DOHH2 (cell line): ENCODE measurements around the gene YTHDF1.

Experiments
- H3F3A ChIP-seq: fragments of 200-600 bp; sonication (generic), shearing (Covaris generic); 2 replicates; pipeline ENCODE4 v1.6.0; 2016; ENCODE audit warnings: antibody characterized with exemption, mild to moderate bottlenecking; ENCODE audit not compliant: control insufficient read depth, insufficient read depth
- H3K27ac ChIP-seq: fragments of 200-600 bp; sonication (generic); 2 replicates; pipeline ENCODE4 v1.5.1; 2014; ENCODE audit warnings: low read depth, mild to moderate bottlenecking, low read length, moderate library complexity
- H3K27me3 ChIP-seq: fragments of 200-600 bp; sonication (generic); 2 replicates; pipeline ENCODE4 v1.6.1; 2014; ENCODE audit warnings: mild to moderate bottlenecking, low read length, mixed read lengths; ENCODE audit not compliant: control insufficient read depth
- H3K36me3 ChIP-seq: fragments of 200-600 bp; sonication (generic); 2 replicates; pipeline ENCODE4 v1.6.1; 2014; ENCODE audit warnings: mild to moderate bottlenecking, low read length, moderate library complexity, mixed read lengths; ENCODE audit not compliant: control insufficient read depth
- H3K4me1 ChIP-seq: fragments of 200-600 bp; sonication (generic); 2 replicates; pipeline ENCODE4 v1.6.1; 2014; ENCODE audit warnings: mild to moderate bottlenecking, low read length, mixed read lengths; ENCODE audit not compliant: control insufficient read depth
- H3K4me2 ChIP-seq: fragments of 200-600 bp; sonication (generic); 2 replicates; pipeline ENCODE4 v1.6.0; 2014; ENCODE audit warnings: mild to moderate bottlenecking, low read length, moderate library complexity
- H3K4me3 ChIP-seq: fragments of 200-600 bp; sonication (generic); 2 replicates; pipeline ENCODE4 v1.5.1; 2014; ENCODE audit warnings: mild to moderate bottlenecking, low read length, mixed read lengths
- H3K79me2 ChIP-seq: fragments of 200-600 bp; sonication (generic); 2 replicates; pipeline ENCODE4 v1.6.1; 2014; ENCODE audit warnings: mild to moderate bottlenecking, low read length, mixed read lengths; ENCODE audit not compliant: control insufficient read depth
- H3K9me2 ChIP-seq: fragments of 200-600 bp; sonication (generic); replicated peaks from 2 replicates; pipeline ENCODE4 v1.6.1; 2014; ENCODE audit warnings: mild to moderate bottlenecking, low read length, mixed read lengths; ENCODE audit not compliant: control insufficient read depth
- H3K9me3 ChIP-seq: fragments of 200-600 bp; sonication (generic); 2 replicates; pipeline ENCODE4 v1.6.1; 2014; ENCODE audit warnings: antibody characterized with exemption, low read length, mixed read lengths; ENCODE audit not compliant: control insufficient read depth, insufficient read depth
- H4K20me1 ChIP-seq: fragments of 200-600 bp; sonication (generic); 2 replicates; pipeline ENCODE4 v1.6.0; 2014; ENCODE audit warnings: low read depth, mild to moderate bottlenecking, antibody characterized with exemption, low read length, moderate library complexity; ENCODE audit not compliant: control insufficient read depth, insufficient read depth
- EZH2phosphoT487 ChIP-seq: fragments of 200-600 bp; sonication (generic); IDR thresholded peaks from 2 replicates; pipeline ENCODE4 v1.6.1; 2017; ENCODE audit warnings: borderline replicate concordance, mild to moderate bottlenecking, antibody characterized with exemption, low read length, moderate library complexity, mixed read lengths
- TF ChIP-seq, protein P1 (sequence below): fragments of 200-600 bp; sonication (generic); IDR thresholded peaks from one replicate; pipeline ENCODE4 v1.5.1; 2014; ENCODE audit warnings: antibody characterized with exemption, mild to moderate bottlenecking, low read depth, low read length; ENCODE audit not compliant: poor library complexity, severe bottlenecking

Gene YTHDF1

DNA sequence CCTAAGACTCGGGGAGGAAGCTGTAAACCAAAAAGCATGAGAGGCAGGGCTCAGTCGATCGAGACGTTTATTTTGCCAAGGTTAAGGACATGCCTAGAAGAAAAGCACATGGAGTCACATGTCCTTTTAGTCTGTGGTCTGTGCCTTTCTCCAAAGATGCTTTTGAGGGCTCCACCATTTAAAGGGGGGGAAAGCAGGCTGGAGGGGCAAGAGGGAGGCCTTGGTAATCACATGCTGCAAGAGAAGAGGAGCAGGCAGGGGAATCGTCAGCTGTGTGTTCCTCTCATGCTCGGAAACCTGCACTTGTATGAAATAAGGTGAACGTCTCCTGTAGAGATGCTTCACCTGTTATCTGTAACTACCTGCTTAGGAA is 9.1 kb upstream of the YTHDF1 start:
- H3K4me1 ChIP-seq, result no peaks in the 10 kb centered on the region
- H3K9me3 ChIP-seq, result no peaks in the 10 kb centered on the region
- H3K27ac ChIP-seq, result no peak overlapping the region
- no peak overlapping the region for H3K4me2 ChIP-seq
- H3K27me3 ChIP-seq, result no peaks in the 10 kb centered on the region
- H3K79me2 ChIP-seq, result no peaks in the 10 kb centered on the region
- H3K4me3 ChIP-seq, result no peak overlapping the region
- TF ChIP-seq, protein P1, sequence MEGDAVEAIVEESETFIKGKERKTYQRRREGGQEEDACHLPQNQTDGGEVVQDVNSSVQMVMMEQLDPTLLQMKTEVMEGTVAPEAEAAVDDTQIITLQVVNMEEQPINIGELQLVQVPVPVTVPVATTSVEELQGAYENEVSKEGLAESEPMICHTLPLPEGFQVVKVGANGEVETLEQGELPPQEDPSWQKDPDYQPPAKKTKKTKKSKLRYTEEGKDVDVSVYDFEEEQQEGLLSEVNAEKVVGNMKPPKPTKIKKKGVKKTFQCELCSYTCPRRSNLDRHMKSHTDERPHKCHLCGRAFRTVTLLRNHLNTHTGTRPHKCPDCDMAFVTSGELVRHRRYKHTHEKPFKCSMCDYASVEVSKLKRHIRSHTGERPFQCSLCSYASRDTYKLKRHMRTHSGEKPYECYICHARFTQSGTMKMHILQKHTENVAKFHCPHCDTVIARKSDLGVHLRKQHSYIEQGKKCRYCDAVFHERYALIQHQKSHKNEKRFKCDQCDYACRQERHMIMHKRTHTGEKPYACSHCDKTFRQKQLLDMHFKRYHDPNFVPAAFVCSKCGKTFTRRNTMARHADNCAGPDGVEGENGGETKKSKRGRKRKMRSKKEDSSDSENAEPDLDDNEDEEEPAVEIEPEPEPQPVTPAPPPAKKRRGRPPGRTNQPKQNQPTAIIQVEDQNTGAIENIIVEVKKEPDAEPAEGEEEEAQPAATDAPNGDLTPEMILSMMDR, result no peak
- no peak for TF ChIP-seq EZH2phosphoT487
- H3K9me2 ChIP-seq, result no peaks in the 10 kb centered on the region
- H3K36me3 ChIP-seq, result no peaks in the 10 kb centered on the region
- H3F3A ChIP-seq, result no peaks in the 10 kb centered on the region
- H4K20me1 ChIP-seq, result no peaks in the 10 kb centered on the region

DNA sequence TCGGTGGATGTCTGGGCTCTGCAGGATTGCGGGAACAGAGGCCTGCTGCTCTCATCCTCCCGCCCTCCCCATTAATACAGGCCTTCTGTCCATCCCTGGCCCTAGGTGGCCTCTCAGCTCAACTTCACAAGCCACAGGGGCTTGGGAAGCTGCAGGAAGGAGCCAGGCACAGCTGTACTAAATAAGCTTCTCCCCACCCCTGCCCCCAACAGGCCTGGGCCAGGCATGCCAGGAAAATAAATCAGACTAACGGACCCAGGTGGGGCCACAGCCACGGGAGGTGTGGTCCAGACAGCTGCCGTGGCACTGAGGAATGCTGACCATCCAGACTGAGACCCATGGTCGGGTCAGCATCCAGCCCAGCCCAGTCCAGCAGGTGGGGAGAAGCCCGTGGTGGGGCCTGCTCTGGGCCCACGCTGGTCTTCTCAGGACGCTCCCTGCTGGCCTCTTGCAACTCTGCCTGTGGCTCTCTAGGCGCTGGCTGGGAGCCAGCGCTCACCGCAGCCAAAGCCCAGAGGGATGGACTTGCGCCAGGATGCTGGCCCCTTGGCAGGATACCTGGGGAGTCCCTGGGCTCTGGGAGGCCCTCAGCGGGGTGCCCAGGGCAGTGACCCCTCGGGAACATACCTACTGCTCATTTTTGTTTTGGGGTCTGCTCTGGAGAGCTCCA is 8.6 kb upstream of the YTHDF1 start:
- Histone ChIP-seq H3K79me2 (no peaks in the 10 kb centered on the region), H3K27ac (no peak overlapping the region), H3K4me2 (no peak overlapping the region), H3K4me1 (no peaks in the 10 kb centered on the region), H3K27me3 (no peaks in the 10 kb centered on the region), H3K4me3 (no peak overlapping the region), H3K36me3 (no peaks in the 10 kb centered on the region), H4K20me1 (no peaks in the 10 kb centered on the region), H3K9me3 (no peaks in the 10 kb centered on the region), H3K9me2 (no peaks in the 10 kb centered on the region), H3F3A (no peaks in the 10 kb centered on the region)
- TF ChIP-seq, protein P1, result no peak
- no peak for TF ChIP-seq EZH2phosphoT487

DNA sequence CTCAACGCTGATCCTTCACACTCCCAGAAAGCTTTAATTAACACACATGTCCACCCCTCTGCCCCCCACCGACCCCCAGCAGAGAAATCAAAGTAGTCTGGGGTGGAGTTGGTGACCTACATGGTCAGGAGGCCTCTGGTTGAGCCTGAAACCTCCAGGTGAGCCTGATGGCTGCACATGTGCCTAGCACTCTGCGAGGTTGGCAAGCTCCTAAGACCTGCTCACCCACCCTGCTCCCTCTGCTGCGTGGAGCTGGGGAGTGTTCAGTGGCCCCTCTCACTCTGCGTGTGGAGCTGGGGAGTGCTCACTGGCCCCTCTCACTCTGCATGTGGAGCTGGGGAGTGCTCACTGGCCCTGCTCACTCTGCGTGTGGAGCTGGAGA is 7.9 kb upstream of the YTHDF1 start:
- Histone ChIP-seq H3K9me3 (no peaks in the 10 kb centered on the region), H3K27ac (no peak overlapping the region)
- no peak for TF ChIP-seq EZH2phosphoT487
- TF ChIP-seq, protein P1, result no peak

More for the DNA sequence above, 7.9 kb upstream of the YTHDF1 start:
- Histone ChIP-seq H3F3A (no peaks in the 10 kb centered on the region), H3K27me3 (no peaks in the 10 kb centered on the region), H3K36me3 (no peaks in the 10 kb centered on the region), H3K9me2 (no peaks in the 10 kb centered on the region), H3K4me1 (no peaks in the 10 kb centered on the region), H4K20me1 (no peaks in the 10 kb centered on the region), H3K79me2 (no peaks in the 10 kb centered on the region), H3K4me2 (no peak overlapping the region), H3K4me3 (no peak overlapping the region)
